NCI-H748 (cell line): Measurements from ENCODE around the gene ATRN.

Experiments
- DNase-seq: peaks from one replicate; lab custom pipeline; 2025; ENCODE audit not compliant: unreplicated experiment; lab: John Stamatoyannopoulos, UW

ATRN gene

GRCh38 chr20:3673221-3674070 is 202.6 kb downstream of the ATRN start:
- DNase-seq: no peak

- DNase-seq: no peak
These were observed 203.6 kb downstream of the ATRN start for GRCh38 chr20:3674447-3674846.

- no peak for DNase-seq
These were observed 204.4 kb downstream of the ATRN start for GRCh38 chr20:3674995-3675900.

GRCh38 chr20:3677733-3678132 is 206.9 kb downstream of the ATRN start:
- DNase-seq: no peak

- DNase-seq: no peak
These were observed 207.4 kb downstream of the ATRN start for GRCh38 chr20:3678198-3678597.

GRCh38 chr20:3678856-3679720 is 208.3 kb downstream of the ATRN start:
- DNase-seq: no peak

GRCh38 chr20:3679749-3680700 is 209.2 kb downstream of the ATRN start:
- no peak for DNase-seq

GRCh38 chr20:3680701-3681351 is 210.0 kb downstream of the ATRN start:
- no peak for DNase-seq

- DNase-seq: no peak
These were observed 210.6 kb downstream of the ATRN start for GRCh38 chr20:3681352-3681930.

- peak; percentile 37 for DNase-seq
These were observed 211.3 kb downstream of the ATRN start, which contains the start of gene ADAM33 for GRCh38 chr20:3681931-3682781. TSS of gene ADAM33 (minus strand) at chr20:3682010. CDS start at chr20:3682004, 6 bp downstream.

- DNase-seq: no peak
These were observed 214.5 kb downstream of the ATRN start for GRCh38 chr20:3685341-3685740.

- no peak for DNase-seq
These were observed 215.6 kb downstream of the ATRN start for GRCh38 chr20:3686421-3686820.

- DNase-seq: no peak
These were observed 216.1 kb downstream of the ATRN start for GRCh38 chr20:3686867-3687321.

GRCh38 chr20:3687655-3688054 is 216.8 kb downstream of the ATRN start:
- no peak for DNase-seq

- no peak for DNase-seq
These were observed 219.2 kb downstream of the ATRN start for GRCh38 chr20:3689978-3690377.

GRCh38 chr20:3690413-3690812 is 219.6 kb downstream of the ATRN start:
- no peak for DNase-seq

GRCh38 chr20:3691306-3691705 is 220.5 kb downstream of the ATRN start:
- DNase-seq: no peak

- DNase-seq: no peak
These were observed 221.1 kb downstream of the ATRN start for GRCh38 chr20:3691897-3692296.
